Suprapubic skin (tissue), 4 donors: ENCODE data around the gene TMOD1.

Experiments
- EP300 ChIP-seq: sonication (generic); formaldehyde crosslinking; IDR thresholded peaks from one replicate; pipeline ENCODE4 v1.6.1; 2017; ENCODE audit warnings: antibody characterized with exemption
- POLR2A ChIP-seq, 2 donors: fragments of 450-650 bp; IDR thresholded peaks; one replicate each; pipeline ENCODE4 v1.6.1; 2017; ENCODE audit warnings: antibody characterized with exemption in 2 of 2, mild to moderate bottlenecking in 2 of 2, moderate library complexity in 2 of 2
- POLR2AphosphoS5 ChIP-seq, 3 donors: sonication (generic); formaldehyde crosslinking; IDR thresholded peaks; one replicate each; pipeline ENCODE4 v1.6.1; 2017; ENCODE audit warnings: antibody characterized with exemption in 3 of 3
- TF ChIP-seq, protein P1 (sequence below), 2 donors: fragments of 200-600 bp in 1 of 2; fragments of 450-650 bp in 1 of 2; sonication (generic) in 1 of 2; IDR thresholded peaks; one replicate each; pipeline ENCODE4 v1.5.1; 2016 to 2019; ENCODE audit warnings: antibody characterized with exemption in 2 of 2, mild to moderate bottlenecking in 1 of 2, moderate library complexity in 1 of 2

DNA sequence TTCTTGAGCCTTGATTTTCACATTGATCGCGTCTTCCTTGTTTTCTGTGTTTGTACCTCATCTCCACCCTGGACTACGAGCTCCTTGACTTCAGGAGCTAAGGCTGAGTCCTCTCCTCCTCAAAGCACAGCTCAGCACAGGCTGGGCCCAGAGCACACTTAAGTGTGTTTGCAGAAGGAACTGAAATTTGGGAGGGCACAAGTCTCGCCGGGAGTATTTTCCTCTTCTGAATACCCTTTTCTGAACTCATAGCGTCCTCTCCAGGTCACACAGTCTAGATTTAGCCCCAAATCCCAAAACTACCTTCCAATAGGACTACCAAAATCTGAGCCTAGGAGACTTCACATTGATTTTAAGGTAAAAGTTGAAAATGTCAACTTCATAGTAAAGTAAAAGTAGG, 90.1 kb downstream of the TMOD1 start:
- TF ChIP-seq, protein P1, sequence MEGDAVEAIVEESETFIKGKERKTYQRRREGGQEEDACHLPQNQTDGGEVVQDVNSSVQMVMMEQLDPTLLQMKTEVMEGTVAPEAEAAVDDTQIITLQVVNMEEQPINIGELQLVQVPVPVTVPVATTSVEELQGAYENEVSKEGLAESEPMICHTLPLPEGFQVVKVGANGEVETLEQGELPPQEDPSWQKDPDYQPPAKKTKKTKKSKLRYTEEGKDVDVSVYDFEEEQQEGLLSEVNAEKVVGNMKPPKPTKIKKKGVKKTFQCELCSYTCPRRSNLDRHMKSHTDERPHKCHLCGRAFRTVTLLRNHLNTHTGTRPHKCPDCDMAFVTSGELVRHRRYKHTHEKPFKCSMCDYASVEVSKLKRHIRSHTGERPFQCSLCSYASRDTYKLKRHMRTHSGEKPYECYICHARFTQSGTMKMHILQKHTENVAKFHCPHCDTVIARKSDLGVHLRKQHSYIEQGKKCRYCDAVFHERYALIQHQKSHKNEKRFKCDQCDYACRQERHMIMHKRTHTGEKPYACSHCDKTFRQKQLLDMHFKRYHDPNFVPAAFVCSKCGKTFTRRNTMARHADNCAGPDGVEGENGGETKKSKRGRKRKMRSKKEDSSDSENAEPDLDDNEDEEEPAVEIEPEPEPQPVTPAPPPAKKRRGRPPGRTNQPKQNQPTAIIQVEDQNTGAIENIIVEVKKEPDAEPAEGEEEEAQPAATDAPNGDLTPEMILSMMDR (IDR thresholded peaks at IDR 0.05) = no peak
- TF ChIP-seq POLR2AphosphoS5 (IDR thresholded peaks at IDR 0.05) (no peak), POLR2A (IDR thresholded peaks at IDR 0.05) (no peak), EP300 (no peak)
